Activated T-helper 1 cell treated with anti-CD3 and anti-CD28 coated beads, Interleukin-12 subunit alpha, Interleukin-12 subunit beta, Interleukin-2, Interleukin-4 antibody, amounts not matched to agents 30 ng/mL and 10 ng/mL and 1 ng/mL, durations not matched to agents 14 hours and 24 hours and 36 hours (primary cell): ENCODE results near the gene PPME1. TPM values are rescaled to one million over a fixed set of nuclear protein-coding genes. Genes with fewer than 3 reads are reported as not detected.

Experiments
- DNase-seq: peaks from one replicate; pipeline ENCODE4 v3.0.0; 2021; ENCODE audit warnings: low spot score
- H3K27ac Mint-ChIP-seq: one replicate; pipeline ENCODE4 v1.8.0; 2021; ENCODE audit warnings: mild to moderate bottlenecking, mixed read lengths
- H3K27me3 Mint-ChIP-seq: one replicate; pipeline ENCODE4 v1.8.0; 2022; ENCODE audit warnings: mild to moderate bottlenecking, moderate library complexity, mixed read lengths; ENCODE audit not compliant: insufficient read depth
- H3K36me3 Mint-ChIP-seq: one replicate; pipeline ENCODE4 v1.8.0; 2021; ENCODE audit warnings: low read depth, mixed read lengths
- H3K4me1 Mint-ChIP-seq: one replicate; pipeline ENCODE4 v1.8.0; 2021; ENCODE audit warnings: low read depth, mixed read lengths
- H3K4me3 Mint-ChIP-seq: one replicate; pipeline ENCODE4 v1.8.0; 2021; ENCODE audit warnings: mild to moderate bottlenecking, moderate library complexity, mixed read lengths
- H3K9me3 Mint-ChIP-seq: one replicate; pipeline ENCODE4 v1.8.0; 2021; ENCODE audit warnings: mixed read lengths
- intact Hi-C: fragments of 100-400 bp; cut with micrococcal nuclease; formaldehyde crosslinking; loops from one replicate; pipeline ENCODE4 v1.15.1; 2024
- total RNA-seq: library from RNA; stranded (reverse); gene quantifications from 2 replicates; pipeline ENCODE4 v1.2.3, GENCODE V29; 2022

The PPME1 gene
- total RNA-seq, 1 donor from 2014 or later = 68.1 TPM

- Mint-ChIP-seq H3K27me3 (peaks cover 2% of the 10 kb centered on the region), H3K36me3 (peaks cover 21% of the 10 kb centered on the region), H3K9me3 (no peaks in the 10 kb centered on the region), H3K4me1 (peaks cover 5% of the 10 kb centered on the region), H3K27ac (no peak overlapping the region), H3K4me3 (no peak overlapping the region)
- DNase-seq = peak; percentile 35
- intact Hi-C loops = loop anchor here (1.0 to 5.0 kb wide), 5 partner anchors 65 to 316 kb away; no protein-coding TSS in a partner anchor
Observed at GRCh38 chr11:74255741-74256375, 84.8 kb downstream of the PPME1 start.

- H3K36me3 Mint-ChIP-seq = peaks cover 21% of the 10 kb centered on the region
Observed at GRCh38 chr11:74256378-74257133, 85.5 kb downstream of the PPME1 start.

GRCh38 chr11:74257959-74258553 lies 87.0 kb downstream of the PPME1 start:
- Mint-ChIP-seq H3K9me3 (no peaks in the 10 kb centered on the region), H3K4me1 (peaks cover 5% of the 10 kb centered on the region), H3K36me3 (peaks cover 21% of the 10 kb centered on the region), H3K27me3 (peaks cover 9% of the 10 kb centered on the region), H3K4me3 (no peak overlapping the region), H3K27ac (no peak overlapping the region)
- intact Hi-C loops = loop anchor here (5.0 kb wide), 2 partner anchors 129 to 314 kb away; no protein-coding TSS in a partner anchor
- no peak for DNase-seq

More at GRCh38 chr11:74256378-74257133, 85.5 kb downstream of the PPME1 start:
- H3K9me3 Mint-ChIP-seq = no peaks in the 10 kb centered on the region
- DNase-seq = no peak
- no peak overlapping the region for H3K27ac Mint-ChIP-seq
- H3K4me3 Mint-ChIP-seq = no peak overlapping the region
- intact Hi-C loops = loop anchor here (5.0 kb wide), 2 partner anchors 131 to 316 kb away; no protein-coding TSS in a partner anchor
- peaks cover 5% of the 10 kb centered on the region for H3K27me3 Mint-ChIP-seq
- H3K4me1 Mint-ChIP-seq = peaks cover 5% of the 10 kb centered on the region

GRCh38 chr11:74262725-74263124 lies 91.6 kb downstream of the PPME1 start:
- no peak overlapping the region for H3K27ac Mint-ChIP-seq
- DNase-seq = no peak
- no peaks in the 10 kb centered on the region for H3K9me3 Mint-ChIP-seq
- H3K27me3 Mint-ChIP-seq = peaks cover 11% of the 10 kb centered on the region
- no peaks in the 10 kb centered on the region for H3K4me1 Mint-ChIP-seq
- no peaks in the 10 kb centered on the region for H3K36me3 Mint-ChIP-seq
- intact Hi-C loops = no loop called here
- H3K4me3 Mint-ChIP-seq = no peak overlapping the region

GRCh38 chr11:74265256-74265655 lies 94.2 kb downstream of the PPME1 start:
- DNase-seq = no peak
- Mint-ChIP-seq H3K4me1 (no peaks in the 10 kb centered on the region), H3K36me3 (no peaks in the 10 kb centered on the region), H3K27ac (no peak overlapping the region), H3K4me3 (no peak overlapping the region), H3K27me3 (peaks cover 15% of the 10 kb centered on the region), H3K9me3 (no peaks in the 10 kb centered on the region)
- intact Hi-C loops = no loop called here

GRCh38 chr11:74267014-74267413 lies 95.9 kb downstream of the PPME1 start:
- Mint-ChIP-seq H3K4me3 (no peak overlapping the region), H3K27ac (no peak overlapping the region), H3K27me3 (peaks cover 13% of the 10 kb centered on the region), H3K9me3 (no peaks in the 10 kb centered on the region), H3K36me3 (no peaks in the 10 kb centered on the region), H3K4me1 (no peaks in the 10 kb centered on the region)
- intact Hi-C loops = no loop called here
- no peak for DNase-seq

- Mint-ChIP-seq H3K4me3 (no peak overlapping the region), H3K27me3 (peaks cover 12% of the 10 kb centered on the region), H3K4me1 (no peaks in the 10 kb centered on the region), H3K9me3 (no peaks in the 10 kb centered on the region), H3K36me3 (no peaks in the 10 kb centered on the region), H3K27ac (no peak overlapping the region)
- DNase-seq = no peak
- intact Hi-C loops = no loop called here
Observed at GRCh38 chr11:74268456-74268855, 97.4 kb downstream of the PPME1 start.

GRCh38 chr11:74269161-74269811 lies 98.2 kb downstream of the PPME1 start:
- Mint-ChIP-seq H3K27me3 (peaks cover 9% of the 10 kb centered on the region), H3K27ac (no peak overlapping the region), H3K9me3 (no peaks in the 10 kb centered on the region), H3K4me3 (no peak overlapping the region), H3K36me3 (no peaks in the 10 kb centered on the region), H3K4me1 (no peaks in the 10 kb centered on the region)
- DNase-seq = no peak
- intact Hi-C loops = no loop called here

GRCh38 chr11:74272276-74272675 lies 101.2 kb downstream of the PPME1 start:
- H3K4me3 Mint-ChIP-seq = no peak overlapping the region
- H3K27ac Mint-ChIP-seq = no peak overlapping the region

GRCh38 chr11:74276581-74276980 lies 105.5 kb downstream of the PPME1 start:
- Mint-ChIP-seq H3K36me3 (no peaks in the 10 kb centered on the region), H3K4me3 (no peak overlapping the region), H3K27ac (no peak overlapping the region), H3K27me3 (peaks cover 19% of the 10 kb centered on the region), H3K4me1 (no peaks in the 10 kb centered on the region), H3K9me3 (no peaks in the 10 kb centered on the region)
- intact Hi-C loops = no loop called here
- no peak for DNase-seq

More at GRCh38 chr11:74272276-74272675, 101.2 kb downstream of the PPME1 start:
- Mint-ChIP-seq H3K27me3 (peaks cover 18% of the 10 kb centered on the region), H3K4me1 (no peaks in the 10 kb centered on the region), H3K9me3 (no peaks in the 10 kb centered on the region), H3K36me3 (no peaks in the 10 kb centered on the region)
- intact Hi-C loops = no loop called here
- DNase-seq = no peak

GRCh38 chr11:74278103-74278502 lies 107.0 kb downstream of the PPME1 start:
- peaks cover 13% of the 10 kb centered on the region for H3K27me3 Mint-ChIP-seq
- no peaks in the 10 kb centered on the region for H3K9me3 Mint-ChIP-seq
- H3K4me1 Mint-ChIP-seq = no peaks in the 10 kb centered on the region
- H3K4me3 Mint-ChIP-seq = no peak overlapping the region
- no peak overlapping the region for H3K27ac Mint-ChIP-seq
- no peak for DNase-seq
- H3K36me3 Mint-ChIP-seq = no peaks in the 10 kb centered on the region
- intact Hi-C loops = no loop called here

- Mint-ChIP-seq H3K4me1 (no peaks in the 10 kb centered on the region), H3K27me3 (peaks cover 13% of the 10 kb centered on the region), H3K27ac (no peak overlapping the region), H3K4me3 (no peak overlapping the region), H3K36me3 (no peaks in the 10 kb centered on the region), H3K9me3 (no peaks in the 10 kb centered on the region)
- no peak for DNase-seq
- intact Hi-C loops = no loop called here
Observed at GRCh38 chr11:74278721-74279161, 107.7 kb downstream of the PPME1 start.
